HG03342 (cell line): ENCODE results near the gene BICDL1.

Experiments used
- ATAC-seq: cut with Tn5 transposase; IDR thresholded peaks from one replicate; pipeline ENCODE4 v1.9.1; 2021; ENCODE audit warnings: mild to moderate bottlenecking, moderate library complexity; ENCODE audit not compliant: unreplicated experiment

Gene BICDL1

GRCh38 chr12:120099738-120100137 lies 110.7 kb downstream of the BICDL1 start:
- no peak for ATAC-seq

- ATAC-seq: no peak
Measured at GRCh38 chr12:120100630-120101029, 111.6 kb downstream of the BICDL1 start.

- ATAC-seq: no peak
Measured at GRCh38 chr12:120101182-120101581, 112.1 kb downstream of the BICDL1 start.

- no peak for ATAC-seq
Measured at GRCh38 chr12:120101617-120102016, 112.6 kb downstream of the BICDL1 start.

- ATAC-seq: no peak
Measured at GRCh38 chr12:120102189-120103043, 113.4 kb downstream of the BICDL1 start.

- no peak for ATAC-seq
Measured at GRCh38 chr12:120103044-120103338, 114.0 kb downstream of the BICDL1 start.

- no peak for ATAC-seq
Measured at GRCh38 chr12:120103371-120103770, 114.3 kb downstream of the BICDL1 start.

- no peak for ATAC-seq
Measured at GRCh38 chr12:120106151-120106550, 117.1 kb downstream of the BICDL1 start.

GRCh38 chr12:120109570-120110267 lies 120.7 kb downstream of the BICDL1 start:
- ATAC-seq: no peak

- ATAC-seq: peak; percentile 68
Measured at GRCh38 chr12:120110550-120111501, 121.8 kb downstream of the BICDL1 start.

GRCh38 chr12:120115066-120115465 lies 126.0 kb downstream of the BICDL1 start:
- no peak for ATAC-seq

- ATAC-seq: no peak
Measured at GRCh38 chr12:120115692-120116440, 126.8 kb downstream of the BICDL1 start.

- no peak for ATAC-seq
Measured at GRCh38 chr12:120116441-120116791, 127.4 kb downstream of the BICDL1 start, which contains the start of gene RAB35. Gene RAB35, minus strand, starts transcription at chr12:120116753. Its CDS starts 103 bp downstream, at chr12:120116650.

GRCh38 chr12:120116792-120117651 lies 128.0 kb downstream of the BICDL1 start:
- ATAC-seq: peak; percentile 42

- no peak for ATAC-seq
Measured at GRCh38 chr12:120117961-120118320, 128.9 kb downstream of the BICDL1 start.

GRCh38 chr12:120118321-120119061 lies 129.5 kb downstream of the BICDL1 start:
- no peak for ATAC-seq

- no peak for ATAC-seq
Measured at GRCh38 chr12:120119271-120119973, 130.4 kb downstream of the BICDL1 start.

GRCh38 chr12:120121343-120121742 lies 132.3 kb downstream of the BICDL1 start:
- no peak for ATAC-seq
